ENCODE results near the gene ALDH3B2. TPM values are rescaled to one million over a fixed set of nuclear protein-coding genes. Genes with fewer than 3 reads are reported as not detected.
"Not testable (repeated sequence)": the region's sequence is repeated elsewhere in the genome, so short reads cannot be mapped to it uniquely, and the experiment has no call there.

Gene ALDH3B2
- polyA plus RNA-seq, 3 donors = not detected

GRCh38 chr11:67659651-67660165 is 14.7 kb downstream of the ALDH3B2 start:
- WGBS (ENCODE audit: insufficient coverage) = no CpG with 5 or more reads among the region's 5 CpGs
- peak; percentile 47 for TF ChIP-seq CTCF (IDR thresholded peaks at IDR 0.05)
- not testable (repeated sequence) for H3K4me1 ChIP-seq (ENCODE audit: control insufficient read depth in 1 of 2, insufficient read depth in 2 of 2, low read length in 2 of 2); H3K36me3 Mint-ChIP-seq; H2AFZ ChIP-seq (ENCODE audit: insufficient read depth, low read depth, low read length, poor library complexity, severe bottlenecking); H3K27ac Mint-ChIP-seq; H3K27me3 ChIP-seq (ENCODE audit: control insufficient read depth in 2 of 2, insufficient read depth in 2 of 2, low read length in 2 of 2); H3K9ac ChIP-seq (ENCODE audit: insufficient read depth, low read length, poor library complexity, severe bottlenecking); H3K36me3 ChIP-seq (replicated peaks in 1 of 2; ENCODE audit: control insufficient read depth in 1 of 2, insufficient read depth in 2 of 2, low read length in 2 of 2); H3K4me1 Mint-ChIP-seq; H3K4me2 ChIP-seq (replicated peaks; ENCODE audit: extremely low read depth, low read length, poor library complexity, severe bottlenecking); H3K4me3 Mint-ChIP-seq; H3K27ac ChIP-seq (ENCODE audit: low read depth in 1 of 2, low read length in 2 of 2); H3K4me3 ChIP-seq (replicated peaks in 1 of 3; ENCODE audit: low read depth in 2 of 3, low read length in 3 of 3); H4K20me1 ChIP-seq (ENCODE audit: insufficient read depth, low read length); DNase-seq; H3K27me3 Mint-ChIP-seq (ENCODE audit: low read depth in 3 of 3); H3K79me2 ChIP-seq (ENCODE audit: insufficient read depth, low read length)
- intact Hi-C loops (cut with micrococcal nuclease) = loop anchor here (2.0 to 5.0 kb wide), 2 partner anchors 29 to 87 kb away; no protein-coding TSS in a partner anchor
- H3K9me3 ChIP-seq (replicated peaks in 1 of 2; ENCODE audit: control insufficient read depth in 1 of 2, insufficient read depth in 1 of 2, low read length in 2 of 2) = peaks cover 14 to 16% of the 10 kb centered on the region in 2 donors
- peaks cover 6 to 29% (median 18%) of the 10 kb centered on the region in 7 donors for H3K9me3 Mint-ChIP-seq

GRCh38 chr11:67657300-67657699 is 17.1 kb downstream of the ALDH3B2 start:
- Mint-ChIP-seq H3K9me3 (peaks cover 6 to 38% (median 20%) of the 10 kb centered on the region in 7 donors), H3K27ac (no peak overlapping the region), H3K27me3 (ENCODE audit: low read depth in 3 of 3) (peaks cover 1 to 3% (median 2%) of the 10 kb centered on the region in 3 donors)

More at GRCh38 chr11:67657300-67657699, 17.1 kb downstream of the ALDH3B2 start:
- intact Hi-C loops (cut with micrococcal nuclease) = loop anchor here in 1 of 2 donors (5.0 kb wide), 1 partner anchor 85 kb away; no protein-coding TSS in a partner anchor
- no peaks in the 10 kb centered on the region for H3K36me3 ChIP-seq (replicated peaks in 1 of 2; ENCODE audit: control insufficient read depth in 1 of 2, insufficient read depth in 2 of 2, low read length in 2 of 2)
- no peak overlapping the region for H3K9ac ChIP-seq (ENCODE audit: insufficient read depth, low read length, poor library complexity, severe bottlenecking)
- H3K79me2 ChIP-seq (ENCODE audit: insufficient read depth, low read length) = no peaks in the 10 kb centered on the region
- no peak overlapping the region for H3K27ac ChIP-seq (ENCODE audit: low read depth in 1 of 2, low read length in 2 of 2)
- H3K4me3 Mint-ChIP-seq = no peak overlapping the region
- H3K4me1 ChIP-seq (ENCODE audit: control insufficient read depth in 1 of 2, insufficient read depth in 2 of 2, low read length in 2 of 2) = no peaks in the 10 kb centered on the region
- no peak for TF ChIP-seq CTCF (IDR thresholded peaks at IDR 0.05)
- no peak overlapping the region for H3K4me3 ChIP-seq (replicated peaks in 1 of 3; ENCODE audit: low read depth in 2 of 3, low read length in 3 of 3)
- H2AFZ ChIP-seq (ENCODE audit: insufficient read depth, low read depth, low read length, poor library complexity, severe bottlenecking) = no peak overlapping the region
- 83% methylated on average over 1 of the region's 3 CpGs for WGBS (ENCODE audit: insufficient coverage)
- H3K27me3 ChIP-seq (ENCODE audit: control insufficient read depth in 2 of 2, insufficient read depth in 2 of 2, low read length in 2 of 2) = no peaks in the 10 kb centered on the region
- H3K4me1 Mint-ChIP-seq = no peaks in the 10 kb centered on the region
- H3K4me2 ChIP-seq (replicated peaks; ENCODE audit: extremely low read depth, low read length, poor library complexity, severe bottlenecking) = no peak overlapping the region
- H3K36me3 Mint-ChIP-seq = no peaks in the 10 kb centered on the region
- no peak for DNase-seq
- H4K20me1 ChIP-seq (ENCODE audit: insufficient read depth, low read length) = no peaks in the 10 kb centered on the region
- peaks cover 16 to 18% of the 10 kb centered on the region in 2 donors for H3K9me3 ChIP-seq (replicated peaks in 1 of 2; ENCODE audit: control insufficient read depth in 1 of 2, insufficient read depth in 1 of 2, low read length in 2 of 2)
